ENCODE data around the gene TRAPPC2L. TPM values are rescaled to one million over a fixed set of nuclear protein-coding genes. Genes with fewer than 3 reads are reported as not detected.

Gene TRAPPC2L
- total and polyA plus RNA-seq, 2 of the 13 experiments (the other 11 are each of a cell fraction or from before 2014, with no cell fraction given): 96.3 to 107 TPM

DNA sequence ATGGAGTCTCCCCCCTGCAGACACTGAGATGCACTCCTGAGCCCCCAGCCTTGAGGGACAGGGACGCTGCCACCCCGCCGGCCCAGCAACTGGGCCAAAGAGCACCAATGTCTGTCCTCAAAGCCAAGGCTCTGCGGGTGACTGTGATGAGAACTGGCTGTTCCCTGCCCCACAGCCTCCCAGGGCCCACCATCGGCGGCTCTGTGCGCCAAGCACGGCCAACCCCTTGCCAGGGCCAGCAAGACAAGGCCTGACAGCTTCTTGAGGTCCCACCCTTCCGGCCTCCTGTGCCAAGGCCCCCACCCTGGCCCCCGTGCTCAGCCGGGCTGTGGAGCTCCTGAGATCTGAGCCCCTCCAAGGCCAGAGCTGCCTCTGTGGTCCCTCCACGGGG is 43.7 kb downstream of the TRAPPC2L start (continued):
- TF ChIP-seq MAZ (IDR thresholded peaks at IDR 0.05; ENCODE audit: borderline replicate concordance, low read depth, low read length) (no peak), MAZ (CRISPR knock-in tag; IDR thresholded peaks at IDR 0.05; ENCODE audit: low read depth) (no peak), ZFP1 (CRISPR knock-in tag; IDR thresholded peaks at IDR 0.05) (no peak), CBX1 (IDR thresholded peaks at IDR 0.05; ENCODE audit: low read depth) (no peak), MEIS1 (CRISPR knock-in tag; IDR thresholded peaks at IDR 0.05; ENCODE audit: borderline replicate concordance) (no peak), ZNF350 (CRISPR knock-in tag; IDR thresholded peaks at IDR 0.05; ENCODE audit: borderline replicate concordance, low read depth) (no peak)
- TF ChIP-seq, protein P1, sequence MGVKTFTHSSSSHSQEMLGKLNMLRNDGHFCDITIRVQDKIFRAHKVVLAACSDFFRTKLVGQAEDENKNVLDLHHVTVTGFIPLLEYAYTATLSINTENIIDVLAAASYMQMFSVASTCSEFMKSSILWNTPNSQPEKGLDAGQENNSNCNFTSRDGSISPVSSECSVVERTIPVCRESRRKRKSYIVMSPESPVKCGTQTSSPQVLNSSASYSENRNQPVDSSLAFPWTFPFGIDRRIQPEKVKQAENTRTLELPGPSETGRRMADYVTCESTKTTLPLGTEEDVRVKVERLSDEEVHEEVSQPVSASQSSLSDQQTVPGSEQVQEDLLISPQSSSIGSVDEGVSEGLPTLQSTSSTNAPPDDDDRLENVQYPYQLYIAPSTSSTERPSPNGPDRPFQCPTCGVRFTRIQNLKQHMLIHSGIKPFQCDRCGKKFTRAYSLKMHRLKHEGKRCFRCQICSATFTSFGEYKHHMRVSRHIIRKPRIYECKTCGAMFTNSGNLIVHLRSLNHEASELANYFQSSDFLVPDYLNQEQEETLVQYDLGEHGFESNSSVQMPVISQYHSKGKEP (CRISPR knock-in tag; IDR thresholded peaks at IDR 0.05): no peak
- TF ChIP-seq, protein P2, sequence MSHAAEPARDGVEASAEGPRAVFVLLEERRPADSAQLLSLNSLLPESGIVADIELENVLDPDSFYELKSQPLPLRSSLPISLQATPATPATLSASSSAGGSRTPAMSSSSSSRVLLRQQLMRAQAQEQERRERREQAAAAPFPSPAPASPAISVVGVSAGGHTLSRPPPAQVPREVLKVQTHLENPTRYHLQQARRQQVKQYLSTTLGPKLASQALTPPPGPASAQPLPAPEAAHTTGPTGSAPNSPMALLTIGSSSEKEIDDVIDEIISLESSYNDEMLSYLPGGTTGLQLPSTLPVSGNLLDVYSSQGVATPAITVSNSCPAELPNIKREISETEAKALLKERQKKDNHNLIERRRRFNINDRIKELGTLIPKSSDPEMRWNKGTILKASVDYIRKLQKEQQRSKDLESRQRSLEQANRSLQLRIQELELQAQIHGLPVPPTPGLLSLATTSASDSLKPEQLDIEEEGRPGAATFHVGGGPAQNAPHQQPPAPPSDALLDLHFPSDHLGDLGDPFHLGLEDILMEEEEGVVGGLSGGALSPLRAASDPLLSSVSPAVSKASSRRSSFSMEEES (CRISPR knock-in tag; IDR thresholded peaks at IDR 0.05): no peak

DNA sequence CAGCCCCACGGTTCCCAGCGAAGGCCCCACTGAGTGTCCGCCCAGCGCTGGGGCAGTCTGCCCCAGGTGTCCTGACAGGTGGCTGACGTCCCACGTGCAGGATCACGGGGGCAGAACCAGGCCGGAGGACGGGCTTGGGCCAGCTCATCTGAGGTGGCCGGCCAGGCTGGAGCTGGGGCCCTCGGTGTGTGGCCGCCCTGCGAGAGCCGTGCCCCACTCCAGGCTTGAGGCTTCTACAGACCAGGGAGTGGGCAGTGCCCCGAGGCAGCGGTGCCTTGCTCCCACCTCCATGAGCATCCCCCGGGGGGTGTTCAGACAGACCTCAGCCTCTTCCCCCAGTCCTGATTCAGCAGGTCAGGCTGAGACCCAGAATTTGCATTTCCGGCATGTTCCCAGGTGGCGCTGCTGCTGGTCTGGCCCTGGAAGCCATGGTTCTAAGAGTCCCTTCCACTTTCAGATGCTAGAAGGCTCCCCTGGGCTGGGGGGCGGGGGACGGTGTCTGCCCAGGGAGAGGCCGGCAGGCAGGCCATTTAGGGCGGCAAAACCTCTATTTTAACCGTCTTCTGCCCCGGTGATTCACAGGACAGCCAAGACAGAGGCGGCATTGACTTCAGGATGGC is 44.9 kb downstream of the TRAPPC2L start:
- no peaks in the 10 kb centered on the region; the same call in 1 of the 2 replicates for H4K20me1 ChIP-seq (ENCODE audit: insufficient read depth, low read length)
- 24% methylated on average over 15 of the region's 26 CpGs for WGBS (ENCODE audit: low lambda C conversion rate)
- no peak overlapping the region for H2AFZ ChIP-seq (ENCODE audit: low read length)
- peaks cover 53 to 96% of the 10 kb centered on the region in 2 experiments for H3K27me3 ChIP-seq (ENCODE audit: control insufficient read depth in 1 of 2, insufficient read depth in 2 of 2, low read length in 2 of 2)
- BruUV-seq (replicated peaks): no TSS peak
- no peak overlapping the region for H3K27ac ChIP-seq (ENCODE audit: extremely low read length, insufficient read depth, low read length)
- FAIRE-seq: peak; percentile 21
- ChIA-PET POLR2A (no interaction called here), CTCF (ENCODE audit: low intra/inter-chr PET ratio, low total read pairs) (no interaction called here)
- peak overlapping the region; percentile 1 to 55 (median 4); a peak in 2 of 6 replicates for H3K4me3 ChIP-seq (replicated peaks in 1 of 3; ENCODE audit: insufficient read depth in 1 of 3, low read depth in 2 of 3, low read length in 3 of 3)
- no peak overlapping the region for H3K9ac ChIP-seq (ENCODE audit: insufficient read depth, low read depth, low read length)
- no peak for DNase-seq (ENCODE audit: low spot score)
- intact Hi-C loops (cut with micrococcal nuclease; ENCODE audit: unreplicated experiment) (no loop called here), in situ Hi-C loops (cut with HindIII; ENCODE audit: extremely low pct_ligation_motif_present, low pct_unique_long_range_greater_than_20kb) (no loop called here)
- peak; percentile 58 for ATAC-seq
- no peaks in the 10 kb centered on the region for H3K36me3 ChIP-seq (replicated peaks in 1 of 2; ENCODE audit: control insufficient read depth in 1 of 2, insufficient read depth in 2 of 2, low read length in 2 of 2)
- peak overlapping the region; percentile 53 for H3K4me2 ChIP-seq (ENCODE audit: low read depth, low read length)
- H3K9me3 ChIP-seq (ENCODE audit: low read length): no peaks in the 10 kb centered on the region
- peaks cover 10% of the 10 kb centered on the region for H3K4me1 ChIP-seq (ENCODE audit: insufficient read depth, low read length)
- H3K79me2 ChIP-seq (ENCODE audit: insufficient read depth, low read length): no peaks in the 10 kb centered on the region
- no peak for TF ChIP-seq HDAC6 (IDR thresholded peaks at IDR 0.05; ENCODE audit: low read depth, low read length)
- no peak for TF ChIP-seq ASH2L (IDR thresholded peaks at IDR 0.05; ENCODE audit: insufficient read length, low read depth, low read length)
- no peak for TF ChIP-seq ZNF567 (CRISPR knock-in tag; IDR thresholded peaks at IDR 0.05; ENCODE audit: borderline replicate concordance)
- no peak for TF ChIP-seq RFXANK (CRISPR knock-in tag; IDR thresholded peaks at IDR 0.05)
- no peak for TF ChIP-seq ZFP90 (CRISPR knock-in tag; IDR thresholded peaks at IDR 0.05; ENCODE audit: borderline replicate concordance)
- peak; percentile 68 for TF ChIP-seq ELF1 (CRISPR knock-in tag; IDR thresholded peaks at IDR 0.05)
- no peak for TF ChIP-seq ZNF564 (CRISPR knock-in tag; IDR thresholded peaks at IDR 0.05)
- TF ChIP-seq KLF15 (CRISPR knock-in tag; IDR thresholded peaks at IDR 0.05; ENCODE audit: borderline replicate concordance): no peak
- TF ChIP-seq ZSCAN12 (CRISPR knock-in tag; IDR thresholded peaks at IDR 0.05): peak; percentile 82; the same call in 1 of the 2 replicates
- TF ChIP-seq IRX3 (CRISPR knock-in tag; IDR thresholded peaks at IDR 0.05; ENCODE audit: borderline replicate concordance, low read depth): no peak
- no peak for TF ChIP-seq KAT8 (CRISPR knock-in tag; IDR thresholded peaks at IDR 0.05)
- peak in 1 of 2 experiments; percentile 18; a peak in 1 of 4 replicates for TF ChIP-seq MAFK (conservative IDR thresholded peaks at IDR 0.05 in 1 of 2, IDR thresholded peaks at IDR 0.05 in 1 of 2; ENCODE audit: low read length in 2 of 2)
- TF ChIP-seq ZNF777 (CRISPR knock-in tag; IDR thresholded peaks at IDR 0.05): peak; percentile 26; the same call in 1 of the 2 replicates
- 0 out of 2 replicates have a peak, but pooled peaks have one; percentile 26 for TF ChIP-seq BRCA1 (CRISPR knock-in tag; IDR thresholded peaks at IDR 0.05)
- TF ChIP-seq SALL1 (CRISPR knock-in tag; IDR thresholded peaks at IDR 0.05): 0 out of 2 replicates have a peak, but pooled peaks have one; percentile 15

Data from HepG2 (cell line).